ENCODE measurements around the gene MYO15B.

Gene MYO15B

DNA sequence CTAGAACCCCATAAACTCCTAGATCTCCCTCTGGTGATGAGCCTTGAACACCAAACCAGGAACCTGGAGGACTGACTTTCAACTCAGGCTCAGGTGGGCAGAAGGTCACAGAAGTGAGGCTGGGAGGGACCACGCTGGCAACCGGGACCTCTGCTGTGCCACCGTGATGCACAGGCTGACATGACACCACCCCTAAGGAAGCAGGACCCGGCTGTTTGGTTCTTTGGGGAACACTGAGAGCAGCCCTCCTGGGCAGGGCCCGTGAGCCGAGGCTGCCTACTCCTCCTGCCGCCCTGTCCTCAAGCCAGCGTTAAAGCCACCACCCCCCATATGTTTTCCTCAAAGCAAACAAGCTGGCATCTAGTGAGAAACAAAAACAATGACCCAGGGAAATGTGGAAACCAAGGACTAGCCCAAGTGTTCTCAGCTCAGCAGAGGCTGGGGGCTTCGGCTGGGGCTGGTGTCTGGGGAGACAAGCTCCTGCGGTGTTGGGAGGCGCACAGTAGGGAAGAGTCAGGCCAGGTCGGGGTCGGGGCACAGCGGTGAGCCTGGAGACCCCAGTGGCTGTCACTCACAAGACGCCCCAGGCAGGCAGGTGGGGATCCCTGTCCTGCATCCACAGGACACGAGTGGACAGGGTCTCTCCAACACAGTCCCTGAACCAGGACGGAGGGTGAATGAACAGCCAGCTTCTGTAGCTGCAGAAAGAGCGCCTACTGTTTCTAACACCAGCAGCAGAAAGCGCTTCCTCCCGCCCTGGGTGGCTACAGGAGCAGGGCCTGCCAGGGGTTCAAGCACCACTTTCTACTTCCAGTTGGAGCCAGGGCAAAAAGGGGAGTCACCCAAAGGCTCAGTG lies 47.4 kb downstream of the MYO15B start:
- TF ChIP-seq FOXP2 (optimal IDR thresholded peaks at IDR 0.05; ENCODE audit: borderline replicate concordance, extremely low read depth, extremely low read length, insufficient read depth) (no peak), SIN3A (IDR thresholded peaks at IDR 0.05; ENCODE audit: borderline replicate concordance, insufficient read depth, low read length) (no peak), TAF1 (IDR thresholded peaks at IDR 0.05; ENCODE audit: borderline replicate concordance, insufficient read depth, low read length) (no peak), POLR2AphosphoS5 (IDR thresholded peaks at IDR 0.05; ENCODE audit: low read depth, low read length) (no peak)
- TF ChIP-seq, protein P1, sequence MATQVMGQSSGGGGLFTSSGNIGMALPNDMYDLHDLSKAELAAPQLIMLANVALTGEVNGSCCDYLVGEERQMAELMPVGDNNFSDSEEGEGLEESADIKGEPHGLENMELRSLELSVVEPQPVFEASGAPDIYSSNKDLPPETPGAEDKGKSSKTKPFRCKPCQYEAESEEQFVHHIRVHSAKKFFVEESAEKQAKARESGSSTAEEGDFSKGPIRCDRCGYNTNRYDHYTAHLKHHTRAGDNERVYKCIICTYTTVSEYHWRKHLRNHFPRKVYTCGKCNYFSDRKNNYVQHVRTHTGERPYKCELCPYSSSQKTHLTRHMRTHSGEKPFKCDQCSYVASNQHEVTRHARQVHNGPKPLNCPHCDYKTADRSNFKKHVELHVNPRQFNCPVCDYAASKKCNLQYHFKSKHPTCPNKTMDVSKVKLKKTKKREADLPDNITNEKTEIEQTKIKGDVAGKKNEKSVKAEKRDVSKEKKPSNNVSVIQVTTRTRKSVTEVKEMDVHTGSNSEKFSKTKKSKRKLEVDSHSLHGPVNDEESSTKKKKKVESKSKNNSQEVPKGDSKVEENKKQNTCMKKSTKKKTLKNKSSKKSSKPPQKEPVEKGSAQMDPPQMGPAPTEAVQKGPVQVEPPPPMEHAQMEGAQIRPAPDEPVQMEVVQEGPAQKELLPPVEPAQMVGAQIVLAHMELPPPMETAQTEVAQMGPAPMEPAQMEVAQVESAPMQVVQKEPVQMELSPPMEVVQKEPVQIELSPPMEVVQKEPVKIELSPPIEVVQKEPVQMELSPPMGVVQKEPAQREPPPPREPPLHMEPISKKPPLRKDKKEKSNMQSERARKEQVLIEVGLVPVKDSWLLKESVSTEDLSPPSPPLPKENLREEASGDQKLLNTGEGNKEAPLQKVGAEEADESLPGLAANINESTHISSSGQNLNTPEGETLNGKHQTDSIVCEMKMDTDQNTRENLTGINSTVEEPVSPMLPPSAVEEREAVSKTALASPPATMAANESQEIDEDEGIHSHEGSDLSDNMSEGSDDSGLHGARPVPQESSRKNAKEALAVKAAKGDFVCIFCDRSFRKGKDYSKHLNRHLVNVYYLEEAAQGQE (IDR thresholded peaks at IDR 0.05; ENCODE audit: insufficient read depth in 1 of 2, low read depth in 2 of 2, low read length in 2 of 2), result no peak

- no peak for TF ChIP-seq SIN3A (IDR thresholded peaks at IDR 0.05; ENCODE audit: borderline replicate concordance, insufficient read depth, low read length)
- TF ChIP-seq POLR2AphosphoS5 (IDR thresholded peaks at IDR 0.05; ENCODE audit: low read depth, low read length), result no peak
Observed at GRCh38 chr17:75635610-75636202, 48.1 kb downstream of the MYO15B start.

GRCh38 chr17:75636381-75637142 lies 49.0 kb downstream of the MYO15B start:
- no peak for TF ChIP-seq FOXP2 (optimal IDR thresholded peaks at IDR 0.05; ENCODE audit: borderline replicate concordance, extremely low read depth, extremely low read length, insufficient read depth)
- TF ChIP-seq POLR2AphosphoS5 (IDR thresholded peaks at IDR 0.05; ENCODE audit: low read depth, low read length), result no peak
- TF ChIP-seq SIN3A (IDR thresholded peaks at IDR 0.05; ENCODE audit: borderline replicate concordance, insufficient read depth, low read length), result no peak
- no peak for TF ChIP-seq TAF1 (IDR thresholded peaks at IDR 0.05; ENCODE audit: borderline replicate concordance, insufficient read depth, low read length)
- TF ChIP-seq, protein P1 (IDR thresholded peaks at IDR 0.05; ENCODE audit: insufficient read depth in 1 of 2, low read depth in 2 of 2, low read length in 2 of 2), result no peak

GRCh38 chr17:75637143-75637538 lies 49.5 kb downstream of the MYO15B start:
- TF ChIP-seq TAF1 (IDR thresholded peaks at IDR 0.05; ENCODE audit: borderline replicate concordance, insufficient read depth, low read length) (no peak), FOXP2 (optimal IDR thresholded peaks at IDR 0.05; ENCODE audit: borderline replicate concordance, extremely low read depth, extremely low read length, insufficient read depth) (no peak), POLR2AphosphoS5 (IDR thresholded peaks at IDR 0.05; ENCODE audit: low read depth, low read length) (no peak), SIN3A (IDR thresholded peaks at IDR 0.05; ENCODE audit: borderline replicate concordance, insufficient read depth, low read length) (no peak)
- TF ChIP-seq, protein P1 (IDR thresholded peaks at IDR 0.05; ENCODE audit: insufficient read depth in 1 of 2, low read depth in 2 of 2, low read length in 2 of 2), result no peak

DNA sequence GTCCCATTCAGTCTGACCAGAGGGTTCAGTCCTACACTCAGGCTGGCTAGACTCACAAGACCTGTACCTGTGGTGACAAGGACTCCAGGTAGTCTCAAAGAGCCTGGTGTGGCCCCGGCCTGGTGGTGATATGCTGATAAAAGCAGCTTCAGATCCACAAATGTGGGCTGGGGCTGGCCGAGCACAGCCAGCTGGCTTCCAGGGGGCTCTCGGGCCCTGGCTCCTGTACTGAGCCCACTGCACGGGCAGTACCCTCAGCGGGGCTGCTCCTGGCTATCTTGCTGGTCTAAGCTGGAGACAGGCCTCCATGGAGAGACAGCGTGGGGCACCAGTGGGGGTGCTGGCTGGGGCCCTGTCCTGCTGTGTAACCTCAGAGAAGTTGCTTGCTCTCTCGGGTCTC lies 50.0 kb downstream of the MYO15B start:
- no peak for TF ChIP-seq SIN3A (IDR thresholded peaks at IDR 0.05; ENCODE audit: borderline replicate concordance, insufficient read depth, low read length)
- TF ChIP-seq TAF1 (IDR thresholded peaks at IDR 0.05; ENCODE audit: borderline replicate concordance, insufficient read depth, low read length), result no peak
- no peak for TF ChIP-seq POLR2AphosphoS5 (IDR thresholded peaks at IDR 0.05; ENCODE audit: low read depth, low read length)
- TF ChIP-seq, protein P1 (IDR thresholded peaks at IDR 0.05; ENCODE audit: insufficient read depth in 1 of 2, low read depth in 2 of 2, low read length in 2 of 2), result no peak
- TF ChIP-seq FOXP2 (optimal IDR thresholded peaks at IDR 0.05; ENCODE audit: borderline replicate concordance, extremely low read depth, extremely low read length, insufficient read depth), result no peak

All from PFSK-1 (cell line).